ENCODE measurements around the gene UVRAG. TPM values are rescaled to one million over a fixed set of nuclear protein-coding genes. Genes with fewer than 3 reads are reported as not detected.

The UVRAG gene
- total and polyA plus RNA-seq, 10 donors = 13.8 to 80.8 (median 42.9) TPM

DNA sequence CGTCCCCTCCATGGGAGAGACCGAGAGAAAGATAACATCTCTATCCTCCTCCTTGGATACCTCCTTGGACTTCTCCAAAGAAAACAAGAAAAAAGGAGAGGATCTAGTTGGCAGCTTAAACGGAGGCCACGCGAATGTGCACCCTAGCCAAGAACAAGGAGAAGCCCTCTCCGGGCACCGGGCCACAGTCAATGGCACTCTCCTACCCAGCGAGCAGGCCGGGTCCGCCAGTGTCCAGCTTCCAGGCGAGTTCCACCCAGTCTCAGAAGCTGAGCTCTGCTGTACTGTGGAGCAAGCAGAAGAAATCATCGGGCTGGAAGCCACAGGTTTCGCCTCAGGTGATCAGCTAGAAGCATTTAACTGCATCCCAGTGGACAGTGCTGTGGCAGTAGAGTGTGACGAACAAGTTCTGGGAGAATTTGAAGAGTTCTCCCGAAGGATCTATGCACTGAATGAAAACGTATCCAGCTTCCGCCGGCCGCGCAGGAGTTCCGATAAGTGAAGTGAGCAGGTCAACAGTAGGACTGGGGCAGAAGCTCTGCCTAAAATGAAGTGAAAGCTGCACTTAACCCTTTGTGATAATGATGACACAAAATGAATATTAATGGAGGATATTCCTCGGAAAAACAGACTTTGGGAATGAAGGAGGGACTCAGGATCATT lies 326.0 kb downstream of the UVRAG start:
- H3K4me3 ChIP-seq = no peak overlapping the region
- WGBS, 5 donors = 90 to 98% (median 97%) methylated on average over 22 of the region's 22 CpGs
- no peak for DNase-seq
- H3K9me3 ChIP-seq = no peaks in the 10 kb centered on the region
- peaks cover 0 to 8% (median 3%) of the 10 kb centered on the region in 6 donors for H3K4me1 ChIP-seq
- TF ChIP-seq, protein P1, sequence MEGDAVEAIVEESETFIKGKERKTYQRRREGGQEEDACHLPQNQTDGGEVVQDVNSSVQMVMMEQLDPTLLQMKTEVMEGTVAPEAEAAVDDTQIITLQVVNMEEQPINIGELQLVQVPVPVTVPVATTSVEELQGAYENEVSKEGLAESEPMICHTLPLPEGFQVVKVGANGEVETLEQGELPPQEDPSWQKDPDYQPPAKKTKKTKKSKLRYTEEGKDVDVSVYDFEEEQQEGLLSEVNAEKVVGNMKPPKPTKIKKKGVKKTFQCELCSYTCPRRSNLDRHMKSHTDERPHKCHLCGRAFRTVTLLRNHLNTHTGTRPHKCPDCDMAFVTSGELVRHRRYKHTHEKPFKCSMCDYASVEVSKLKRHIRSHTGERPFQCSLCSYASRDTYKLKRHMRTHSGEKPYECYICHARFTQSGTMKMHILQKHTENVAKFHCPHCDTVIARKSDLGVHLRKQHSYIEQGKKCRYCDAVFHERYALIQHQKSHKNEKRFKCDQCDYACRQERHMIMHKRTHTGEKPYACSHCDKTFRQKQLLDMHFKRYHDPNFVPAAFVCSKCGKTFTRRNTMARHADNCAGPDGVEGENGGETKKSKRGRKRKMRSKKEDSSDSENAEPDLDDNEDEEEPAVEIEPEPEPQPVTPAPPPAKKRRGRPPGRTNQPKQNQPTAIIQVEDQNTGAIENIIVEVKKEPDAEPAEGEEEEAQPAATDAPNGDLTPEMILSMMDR (IDR thresholded peaks at IDR 0.05 in 8 of 11, conservative IDR thresholded peaks at IDR 0.05 in 3 of 11) = no peak
- TF ChIP-seq POLR2AphosphoS5 (IDR thresholded peaks at IDR 0.05) = no peak
- TF ChIP-seq POLR2A (IDR thresholded peaks at IDR 0.05) = no peak
- intact Hi-C loops (cut with DNase I; ENCODE audit: low total_unique reads) = no loop called here
- H3K27ac ChIP-seq = no peak overlapping the region
- H3K36me3 ChIP-seq = peaks cover 0 to 72% (median 24%) of the 10 kb centered on the region in 6 donors
- no peaks in the 10 kb centered on the region for H3K27me3 ChIP-seq (replicated peaks in 1 of 7)

DNA sequence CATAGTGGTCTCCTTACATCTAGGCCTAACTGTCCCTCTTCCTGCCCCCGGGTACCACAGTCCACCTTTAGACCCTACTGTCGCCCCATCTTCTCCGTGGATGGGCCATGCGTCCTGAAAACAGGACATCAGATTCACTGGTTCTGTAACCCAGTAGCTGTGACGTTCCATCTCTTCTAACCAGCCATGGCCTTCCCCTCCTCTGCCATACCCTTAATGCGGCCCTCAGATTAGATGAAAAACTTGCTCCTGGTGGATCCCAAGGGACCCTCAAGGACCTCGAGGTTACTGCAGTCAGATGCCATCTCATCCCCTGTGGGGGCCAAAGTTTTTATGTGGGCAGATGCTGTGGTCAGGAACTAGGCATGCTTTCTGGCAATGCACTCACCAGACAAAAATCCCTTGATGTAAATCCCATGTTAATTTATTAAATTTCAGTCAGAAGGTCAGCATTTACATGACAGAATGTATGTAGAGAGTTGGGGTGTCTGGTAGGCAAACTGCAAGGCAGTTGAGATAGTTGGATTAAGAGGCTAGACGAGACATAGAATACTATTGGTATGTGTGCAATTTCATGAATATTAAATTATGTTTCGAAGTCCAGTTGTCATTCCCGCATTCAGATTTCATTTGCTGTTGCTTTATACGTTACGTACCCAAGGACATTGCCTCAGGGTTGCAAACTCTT lies 327.0 kb downstream of the UVRAG start:
- intact Hi-C loops (cut with DNase I; ENCODE audit: low total_unique reads) = no loop called here
- no peak for DNase-seq
- Histone ChIP-seq H3K27me3 (replicated peaks in 1 of 7) (no peaks in the 10 kb centered on the region), H3K27ac (no peak overlapping the region), H3K4me3 (no peak overlapping the region), H3K36me3 (peaks cover 0 to 63% (median 24%) of the 10 kb centered on the region in 6 donors), H3K9me3 (no peaks in the 10 kb centered on the region), H3K4me1 (peaks cover 0 to 8% (median 3%) of the 10 kb centered on the region in 6 donors)
- TF ChIP-seq POLR2A (IDR thresholded peaks at IDR 0.05) = no peak
- peak in 1 of 3 donors; percentile 11 for TF ChIP-seq POLR2AphosphoS5 (IDR thresholded peaks at IDR 0.05)
- 89 to 93% (median 91%) methylated on average over 12 of the region's 12 CpGs for WGBS, 5 donors

DNA sequence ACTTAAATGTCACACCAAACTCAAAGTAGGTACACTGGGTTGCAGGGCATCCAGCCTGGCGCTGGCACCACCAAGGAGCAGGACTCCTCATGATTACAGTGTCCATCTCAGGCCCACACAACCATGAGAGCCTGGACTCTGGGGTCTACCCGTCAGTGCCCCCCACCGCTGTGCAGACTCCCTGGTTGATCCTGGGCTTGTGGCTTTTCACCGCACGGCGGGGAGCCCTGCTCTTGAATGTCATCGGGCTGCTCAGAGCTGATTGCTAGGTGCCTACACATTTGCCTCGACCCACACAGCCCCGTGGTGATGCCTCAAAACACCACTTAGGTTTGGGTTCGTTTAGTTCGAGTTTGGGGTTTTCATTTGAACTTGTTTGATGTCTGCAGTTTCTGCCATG lies 328.3 kb downstream of the UVRAG start:
- H3K27me3 ChIP-seq (replicated peaks in 1 of 7) = no peaks in the 10 kb centered on the region
- H3K9me3 ChIP-seq = no peaks in the 10 kb centered on the region
- TF ChIP-seq POLR2AphosphoS5 (IDR thresholded peaks at IDR 0.05) = peak in 1 of 3 donors; percentile 14
- TF ChIP-seq POLR2A (IDR thresholded peaks at IDR 0.05) = no peak
- TF ChIP-seq, protein P1 (IDR thresholded peaks at IDR 0.05 in 8 of 11, conservative IDR thresholded peaks at IDR 0.05 in 3 of 11) = no peak
- WGBS, 5 donors = 86 to 95% (median 93%) methylated on average over 11 of the region's 11 CpGs
- no peak for DNase-seq
- peaks cover 0 to 8% (median 3%) of the 10 kb centered on the region in 6 donors for H3K4me1 ChIP-seq
- H3K4me3 ChIP-seq = no peak overlapping the region
- H3K36me3 ChIP-seq = peaks cover 0 to 50% (median 24%) of the 10 kb centered on the region in 6 donors
- intact Hi-C loops (cut with DNase I; ENCODE audit: low total_unique reads) = no loop called here
- H3K27ac ChIP-seq = no peak overlapping the region

DNA sequence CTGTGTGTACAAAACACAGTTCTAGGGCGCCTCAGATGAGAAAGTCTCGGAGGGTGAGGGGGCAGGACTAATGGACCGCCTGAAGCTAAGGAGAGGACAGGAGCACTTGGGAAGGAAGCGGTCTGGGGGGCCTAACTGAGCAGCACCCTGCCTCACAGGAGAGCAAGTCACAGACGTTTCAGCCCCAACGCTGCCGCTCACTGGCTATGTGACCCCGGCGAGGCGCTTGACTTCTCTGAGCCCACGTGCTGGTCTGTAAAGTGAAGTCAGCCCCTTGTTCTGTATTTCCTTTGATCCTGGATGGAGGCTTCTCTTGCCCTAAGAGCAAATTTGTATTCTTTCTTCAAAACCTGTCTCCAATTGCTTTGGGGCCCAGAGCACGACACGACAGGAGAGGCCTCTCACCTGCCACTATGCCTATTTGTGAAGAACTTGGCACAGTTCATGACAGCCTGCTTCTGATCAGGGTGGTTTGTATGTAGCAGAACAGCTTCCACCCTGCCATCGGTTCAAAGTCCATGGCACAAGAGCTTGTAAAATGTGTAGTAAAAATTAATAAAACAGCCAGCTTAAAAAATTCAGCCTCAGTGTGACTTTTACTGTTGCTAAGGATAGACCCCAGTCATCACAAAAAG lies 332.2 kb downstream of the UVRAG start:
- TF ChIP-seq, protein P1 (IDR thresholded peaks at IDR 0.05 in 8 of 11, conservative IDR thresholded peaks at IDR 0.05 in 3 of 11) = no peak
- peak in 1 of 3 donors; percentile 14 for TF ChIP-seq POLR2AphosphoS5 (IDR thresholded peaks at IDR 0.05)
- Histone ChIP-seq H3K9me3 (no peaks in the 10 kb centered on the region), H3K4me1 (peaks cover under 1 to 8% (median 5%) of the 10 kb centered on the region in 6 donors), H3K27me3 (replicated peaks in 1 of 7) (no peaks in the 10 kb centered on the region), H3K4me3 (no peak overlapping the region), H3K27ac (no peak overlapping the region), H3K36me3 (peaks cover 0 to 22% (median 6%) of the 10 kb centered on the region in 6 donors)
- 91 to 96% (median 93%) methylated on average over 13 to 14 of the region's 14 CpGs for WGBS, 5 donors
- intact Hi-C loops (cut with DNase I; ENCODE audit: low total_unique reads) = no loop called here
- DNase-seq = no peak

All from spleen (tissue), 11 donors.